Right ventricle myocardium superior (tissue), 1 donor: Measurements from ENCODE around the gene TNKS1BP1. TPM values are rescaled to one million over a fixed set of nuclear protein-coding genes. Genes with fewer than 3 reads are reported as not detected.
"Not testable (repeated sequence)": the region's sequence is repeated elsewhere in the genome, so short reads cannot be mapped to it uniquely, and the experiment has no call there.

ENCODE experiments used
- ATAC-seq: fragments of 200-7000 bp; cut with Tn5 transposase; one replicate; pipeline ENCODE4 v1.9.1; 2020; ENCODE audit warnings: mild to moderate bottlenecking; ENCODE audit not compliant: poor library complexity
- DNase-seq: peaks from one replicate; pipeline ENCODE4 v3.0.0-alpha.2; 2020
- intact Hi-C: fragments of 100-400 bp; cut with DNase I; formaldehyde crosslinking; loops from one replicate; pipeline ENCODE4 v1.11.2; 2022
- total RNA-seq: library from RNA; stranded (reverse); fragmentation: NEBNext Ultra II Directional; extraction: Animal tissue kit (Norgen Biotek cat#: 25700); gene quantifications from one replicate; pipeline ENCODE4 v1.2.1, GENCODE V29; 2021
- donor health status: DM: no; HTN: yes; CAD: no; lungs with severe emphysema.

The TNKS1BP1 gene
- total RNA-seq, 1 donor from 2014 or later, result 39.7 TPM

GRCh38 chr11:57356268-57356667, 31.5 kb upstream of the TNKS1BP1 start:
- intact Hi-C loops, result no loop called here
- ATAC-seq (no peak), DNase-seq (no peak)

DNA sequence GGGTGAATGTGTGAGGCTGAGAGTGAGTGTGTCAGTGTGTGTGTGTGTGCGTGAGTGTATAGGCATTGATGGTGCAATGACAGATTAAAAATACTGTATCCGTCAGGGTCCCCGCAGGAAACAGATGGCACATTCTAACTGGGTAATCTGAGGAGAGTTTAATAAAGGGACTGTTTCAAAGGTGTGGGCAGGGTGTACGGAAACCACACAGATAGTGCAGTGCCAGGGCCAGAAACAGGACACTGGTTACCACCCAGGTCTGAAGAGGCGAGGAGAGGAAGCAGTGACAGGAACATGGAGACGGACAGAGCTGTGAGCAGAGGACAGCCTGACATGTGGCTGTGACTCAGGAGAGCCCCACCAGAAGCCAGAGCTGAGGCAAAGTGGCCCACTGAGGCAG, 29.9 kb upstream of the TNKS1BP1 start:
- intact Hi-C loops, result loop anchor here (5.0 kb wide), 1 partner anchor 512 kb away; no protein-coding TSS in a partner anchor
- ATAC-seq (no peak), DNase-seq (no peak)

- intact Hi-C loops, result loop anchor here (5.0 kb wide), 1 partner anchor 512 kb away; no protein-coding TSS in a partner anchor
- ATAC-seq (no peak), DNase-seq (no peak)
Measured at GRCh38 chr11:57353852-57354251, 29.1 kb upstream of the TNKS1BP1 start.

DNA sequence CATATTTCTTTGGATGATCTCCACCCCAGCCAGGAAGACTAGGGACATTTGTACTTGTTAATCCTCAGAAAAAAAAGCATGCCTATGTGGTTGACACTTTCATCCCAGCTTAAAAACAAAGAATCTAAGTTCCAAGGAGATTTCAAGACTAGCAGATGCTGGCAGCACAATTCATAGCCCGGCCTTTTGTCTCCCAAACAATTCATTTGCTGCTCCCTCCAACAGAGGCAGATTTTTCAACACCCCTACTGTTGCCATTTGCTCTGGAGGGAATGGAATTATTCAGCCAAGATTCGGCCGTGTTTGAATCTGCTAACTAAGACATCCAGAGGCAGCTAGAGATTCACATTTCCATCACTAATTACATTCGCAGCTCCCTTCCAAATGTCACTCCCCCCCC, 28.7 kb upstream of the TNKS1BP1 start:
- intact Hi-C loops, result loop anchor here (5.0 kb wide), 1 partner anchor 511 kb away; no protein-coding TSS in a partner anchor
- DNase-seq (no peak), ATAC-seq (no peak)

GRCh38 chr11:57353036-57353435, 28.3 kb upstream of the TNKS1BP1 start:
- intact Hi-C loops, result loop anchor here (5.0 kb wide), 1 partner anchor 511 kb away; no protein-coding TSS in a partner anchor
- ATAC-seq (no peak), DNase-seq (no peak)

GRCh38 chr11:57349491-57350274, 24.9 kb upstream of the TNKS1BP1 start:
- ATAC-seq (peak; percentile 77), DNase-seq (peak; percentile 83)
- intact Hi-C loops, result loop anchor here (5.0 to 10.0 kb wide), 3 partner anchors 175 to 507 kb away; no protein-coding TSS in a partner anchor

- ATAC-seq, result no peak
- intact Hi-C loops, result loop anchor here (5.0 to 10.0 kb wide), 2 partner anchors 176 to 294 kb away; no protein-coding TSS in a partner anchor
- DNase-seq, result no peak
Measured at GRCh38 chr11:57348636-57349313, 24.0 kb upstream of the TNKS1BP1 start.

GRCh38 chr11:57348052-57348451, 23.3 kb upstream of the TNKS1BP1 start:
- no peak for DNase-seq
- intact Hi-C loops, result loop anchor here (5.0 to 10.0 kb wide), 2 partner anchors 177 to 294 kb away; no protein-coding TSS in a partner anchor
- ATAC-seq, result no peak

- no peak for DNase-seq
- ATAC-seq, result no peak
- intact Hi-C loops, result loop anchor here (5.0 to 10.0 kb wide), 2 partner anchors 177 to 295 kb away; no protein-coding TSS in a partner anchor
Measured at GRCh38 chr11:57347336-57347735, 22.6 kb upstream of the TNKS1BP1 start.

DNA sequence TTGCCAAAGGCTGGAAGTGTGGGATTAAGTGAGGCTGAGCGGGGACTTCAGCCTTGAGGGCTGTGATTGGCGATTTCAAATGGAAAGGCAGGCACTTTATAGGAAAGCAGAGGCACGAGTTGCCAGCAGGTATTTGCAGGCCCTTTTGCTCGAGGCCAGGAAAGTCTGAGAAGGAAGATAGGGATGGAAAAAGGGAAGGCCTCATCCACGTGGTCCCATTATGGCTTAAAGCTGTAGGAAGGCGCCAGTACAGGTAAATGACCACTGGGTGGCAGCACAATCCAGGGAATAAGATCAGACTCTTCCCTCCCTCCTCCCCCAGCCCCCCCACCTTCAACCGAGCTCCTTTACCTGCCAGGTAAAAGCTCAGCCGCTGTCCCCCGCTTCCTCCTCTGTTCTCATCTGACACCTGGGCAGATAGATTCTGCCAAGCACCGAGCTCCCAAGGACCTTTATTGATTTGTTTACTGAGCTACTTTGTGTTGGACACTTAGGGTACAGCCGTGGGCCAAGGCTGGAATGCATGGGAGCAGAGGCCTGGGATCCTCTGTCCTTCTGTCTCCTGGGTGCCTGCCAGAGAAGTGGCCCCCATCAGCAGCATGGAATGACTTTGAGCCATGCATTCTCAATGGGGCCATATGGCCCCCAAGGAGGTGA, 20.9 kb upstream of the TNKS1BP1 start:
- ATAC-seq, result peak; percentile 89
- intact Hi-C loops, result loop anchor here (5.0 to 10.0 kb wide), 2 partner anchors 179 to 297 kb away; no protein-coding TSS in a partner anchor
- peak; percentile 64 for DNase-seq

GRCh38 chr11:57344826-57345225, 20.1 kb upstream of the TNKS1BP1 start:
- intact Hi-C loops, result loop anchor here (5.0 to 10.0 kb wide), 2 partner anchors 180 to 297 kb away; no protein-coding TSS in a partner anchor
- no peak for ATAC-seq
- DNase-seq, result no peak

GRCh38 chr11:57343825-57344224, 19.1 kb upstream of the TNKS1BP1 start:
- ATAC-seq, result no peak
- intact Hi-C loops, result loop anchor here (10.0 kb wide), 1 partner anchor 181 kb away; no protein-coding TSS in a partner anchor
- DNase-seq, result no peak

GRCh38 chr11:57342702-57343101, 17.9 kb upstream of the TNKS1BP1 start:
- intact Hi-C loops, result loop anchor here (10.0 kb wide), 1 partner anchor 182 kb away; no protein-coding TSS in a partner anchor
- no peak for ATAC-seq
- DNase-seq, result no peak

GRCh38 chr11:57341250-57341808, 16.6 kb upstream of the TNKS1BP1 start:
- no peak for DNase-seq
- intact Hi-C loops, result loop anchor here (10.0 kb wide), 1 partner anchor 183 kb away; no protein-coding TSS in a partner anchor
- ATAC-seq, result no peak

DNA sequence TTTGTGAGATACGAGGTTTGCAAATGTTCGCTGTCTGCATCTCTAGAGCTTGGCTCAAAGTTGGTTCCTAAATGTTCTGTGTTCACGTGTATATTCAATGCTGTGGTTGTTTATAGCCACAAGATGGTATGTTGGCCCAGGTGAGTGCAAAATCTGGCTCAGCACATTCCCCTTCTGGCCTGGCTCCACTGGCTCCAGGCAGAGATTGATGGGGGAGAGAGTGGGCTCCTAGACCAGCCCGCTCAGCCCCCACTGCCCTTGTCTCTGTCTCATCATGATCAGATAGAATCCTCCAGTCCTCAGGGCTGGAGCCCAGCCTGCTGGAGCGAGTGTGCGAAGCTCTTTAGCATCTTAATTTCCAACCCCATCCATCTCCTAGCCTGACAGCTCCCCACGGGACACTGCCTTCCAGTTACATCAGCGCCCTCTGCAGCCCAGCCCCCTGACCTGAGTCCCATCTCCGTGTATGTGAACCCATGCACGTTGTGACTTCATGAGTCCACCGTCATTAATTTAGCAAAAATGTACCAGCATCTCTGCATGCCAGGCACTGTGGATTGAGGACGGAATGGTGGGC, 15.4 kb upstream of the TNKS1BP1 start:
- ATAC-seq, result no peak
- intact Hi-C loops, result loop anchor here (10.0 kb wide), 1 partner anchor 185 kb away; no protein-coding TSS in a partner anchor
- no peak for DNase-seq

GRCh38 chr11:57339328-57339727, 14.6 kb upstream of the TNKS1BP1 start:
- intact Hi-C loops, result no loop called here
- DNase-seq (no peak), ATAC-seq (no peak)

DNA sequence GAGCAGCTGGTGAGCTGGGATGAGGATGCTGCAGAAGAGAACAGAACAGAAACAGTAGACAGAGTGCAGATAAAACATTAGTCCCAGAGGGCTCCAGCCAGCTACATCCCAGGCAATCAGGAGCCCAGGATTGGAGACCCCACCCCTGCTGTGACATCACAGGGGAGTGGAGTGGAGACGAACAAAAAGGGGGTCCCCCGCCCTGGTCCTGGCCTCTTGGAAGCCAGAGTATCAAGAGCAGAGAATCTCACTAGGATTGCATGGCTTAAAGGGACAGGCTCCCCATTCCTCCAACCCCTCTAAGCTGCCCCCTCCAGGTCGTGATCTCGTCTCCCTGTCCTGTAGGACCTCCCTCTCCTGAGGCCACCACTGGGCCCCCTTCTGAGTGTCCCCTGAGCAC, 13.4 kb upstream of the TNKS1BP1 start, which contains the start of gene P2RX3:
Gene P2RX3 (plus strand): TSS at position 211 of the 400 bp plus-strand sequence. CDS start 199 bp downstream, outside the sequence.
- DNase-seq, result no peak
- no peak for ATAC-seq
- intact Hi-C loops, result no loop called here

DNA sequence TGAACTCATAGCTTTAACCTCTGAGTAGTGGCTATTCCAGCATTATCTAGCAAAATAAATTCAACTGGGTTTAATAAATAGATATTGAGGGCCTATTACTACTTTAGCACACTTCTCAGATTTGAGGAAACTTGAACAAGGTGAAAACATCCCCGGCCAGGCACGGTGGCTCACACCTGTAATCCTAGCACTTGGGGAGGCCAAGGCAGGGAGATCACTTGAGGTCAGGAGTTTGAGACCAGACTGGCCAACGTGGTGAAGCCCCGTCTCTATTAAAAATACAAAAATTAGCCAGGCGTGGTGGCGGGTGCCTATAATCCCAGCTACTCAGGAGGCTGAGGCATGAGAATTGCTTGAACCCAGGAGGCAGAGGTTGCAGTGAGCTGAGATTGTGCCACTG, 12.1 kb upstream of the TNKS1BP1 start:
- DNase-seq, intact Hi-C loops, ATAC-seq: not testable (repeated sequence)
